ENCODE data around the gene OR7A10.
"Not testable (repeated sequence)": the region's sequence is repeated elsewhere in the genome, so short reads cannot be mapped to it uniquely, and the experiment has no call there.

Gene OR7A10

GRCh38 chr19:14795078-14795721 lies 53.5 kb downstream of the OR7A10 start:
- no peak for DNase-seq (ENCODE audit: low read depth, low spot score)

- not testable (repeated sequence) for DNase-seq (ENCODE audit: low read depth, low spot score)
These were observed 56.5 kb downstream of the OR7A10 start for GRCh38 chr19:14792250-14792649.

Measured in activated naive CD8-positive, alpha-beta T cell treated with anti-CD3 and anti-CD28 coated beads, Interleukin-2, amount 50 U/mL, for 16 hours (primary cell).